Heart left ventricle (tissue), 13 donors: ENCODE results near the gene TEX26.

ENCODE experiments used
- POLR2A ChIP-seq, 2 donors: fragments of 450-650 bp; IDR thresholded peaks; one replicate each; pipeline ENCODE4 v1.6.1; 2017; ENCODE audit warnings: antibody characterized with exemption in 2 of 2, mild to moderate bottlenecking in 2 of 2, moderate library complexity in 2 of 2
- TF ChIP-seq, protein P1 (sequence below), 12 donors: fragments of 200-600 bp; sonication (generic) in 4 of 12; IDR thresholded peaks; one replicate each; pipeline versions ENCODE4 v1.5.0 to v1.8.0; 2018 to 2022; ENCODE audit warnings: antibody characterized with exemption in 12 of 12, mild to moderate bottlenecking in 5 of 12
- donor health status: ischemic (EF 13 %, LVEDD 7.1; RV severe dilation, severe dysfunction).
- donor health status: DM: no; HTN: yes; CAD: no.
- donor health status: DM: no; HTN: no; CAD: no.
- donor health status: ischemic (EF 25% LVEDD 6.9; RV normal size, moderate dysfunction).
- donor health status: ischemic (EF 25% LVEDD 5.7; RV mildly dilated, moderate dysfunction).
- donor health status: ischemic (EF 35%, LVEDD 5.7; RV mildly dilated, moderate dysfunction).
- donor health status: nonischemic (EF 11% LVEDD 7.7; RV severe dilation, severe dysfunction).
- donor health status: DM: yes; HTN: yes; CAD: no.
- donor health status: PGD.
- donor health status: ischemic (EF 29% LVEDD 5.4; RV normal size, mild dysfunction).
- donor health status: nonischemic (EF 23%, LVEDD 6.1; RV moderate dilation, normal function).

DNA sequence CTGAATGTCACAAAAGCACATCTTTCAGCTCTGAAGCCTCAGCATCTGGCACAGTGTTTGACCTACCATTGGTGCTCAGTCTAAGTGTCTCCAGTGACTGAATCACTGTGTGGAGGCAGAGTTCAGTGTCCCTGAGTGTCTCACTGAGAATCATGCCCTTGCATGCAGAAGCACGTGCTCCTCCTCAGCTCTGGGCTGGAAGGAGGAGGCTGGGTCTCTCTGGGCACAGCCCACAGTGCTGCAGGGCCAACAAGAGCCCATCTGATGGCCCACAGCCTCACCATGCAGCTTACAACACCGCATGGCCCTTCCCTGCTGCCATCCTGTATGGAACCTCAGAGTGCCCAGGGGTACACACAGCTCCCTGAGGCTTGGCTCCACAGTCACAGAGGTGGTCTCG lies 86.1 kb downstream of the TEX26 start:
- TF ChIP-seq, protein P1, sequence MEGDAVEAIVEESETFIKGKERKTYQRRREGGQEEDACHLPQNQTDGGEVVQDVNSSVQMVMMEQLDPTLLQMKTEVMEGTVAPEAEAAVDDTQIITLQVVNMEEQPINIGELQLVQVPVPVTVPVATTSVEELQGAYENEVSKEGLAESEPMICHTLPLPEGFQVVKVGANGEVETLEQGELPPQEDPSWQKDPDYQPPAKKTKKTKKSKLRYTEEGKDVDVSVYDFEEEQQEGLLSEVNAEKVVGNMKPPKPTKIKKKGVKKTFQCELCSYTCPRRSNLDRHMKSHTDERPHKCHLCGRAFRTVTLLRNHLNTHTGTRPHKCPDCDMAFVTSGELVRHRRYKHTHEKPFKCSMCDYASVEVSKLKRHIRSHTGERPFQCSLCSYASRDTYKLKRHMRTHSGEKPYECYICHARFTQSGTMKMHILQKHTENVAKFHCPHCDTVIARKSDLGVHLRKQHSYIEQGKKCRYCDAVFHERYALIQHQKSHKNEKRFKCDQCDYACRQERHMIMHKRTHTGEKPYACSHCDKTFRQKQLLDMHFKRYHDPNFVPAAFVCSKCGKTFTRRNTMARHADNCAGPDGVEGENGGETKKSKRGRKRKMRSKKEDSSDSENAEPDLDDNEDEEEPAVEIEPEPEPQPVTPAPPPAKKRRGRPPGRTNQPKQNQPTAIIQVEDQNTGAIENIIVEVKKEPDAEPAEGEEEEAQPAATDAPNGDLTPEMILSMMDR (IDR thresholded peaks at IDR 0.05) = no peak
- no peak for TF ChIP-seq POLR2A (IDR thresholded peaks at IDR 0.05)
